MM.1S (cell line): Measurements from ENCODE around the gene NMRK2.

Experiments used
- CTCF ChIP-seq: fragments of 300-600 bp; sonication (generic); IDR thresholded peaks from 2 replicates; pipeline ENCODE4 v1.5.1; 2016; ENCODE audit warnings: antibody characterized with exemption, low read length, mixed read lengths
- EZH2 ChIP-seq: fragments of 300-600 bp; sonication (generic); optimal IDR thresholded peaks from 2 replicates; pipeline ENCODE3; 2017; ENCODE audit warnings: low read depth, mild to moderate bottlenecking, antibody characterized with exemption, low read length, mixed read lengths

DNA sequence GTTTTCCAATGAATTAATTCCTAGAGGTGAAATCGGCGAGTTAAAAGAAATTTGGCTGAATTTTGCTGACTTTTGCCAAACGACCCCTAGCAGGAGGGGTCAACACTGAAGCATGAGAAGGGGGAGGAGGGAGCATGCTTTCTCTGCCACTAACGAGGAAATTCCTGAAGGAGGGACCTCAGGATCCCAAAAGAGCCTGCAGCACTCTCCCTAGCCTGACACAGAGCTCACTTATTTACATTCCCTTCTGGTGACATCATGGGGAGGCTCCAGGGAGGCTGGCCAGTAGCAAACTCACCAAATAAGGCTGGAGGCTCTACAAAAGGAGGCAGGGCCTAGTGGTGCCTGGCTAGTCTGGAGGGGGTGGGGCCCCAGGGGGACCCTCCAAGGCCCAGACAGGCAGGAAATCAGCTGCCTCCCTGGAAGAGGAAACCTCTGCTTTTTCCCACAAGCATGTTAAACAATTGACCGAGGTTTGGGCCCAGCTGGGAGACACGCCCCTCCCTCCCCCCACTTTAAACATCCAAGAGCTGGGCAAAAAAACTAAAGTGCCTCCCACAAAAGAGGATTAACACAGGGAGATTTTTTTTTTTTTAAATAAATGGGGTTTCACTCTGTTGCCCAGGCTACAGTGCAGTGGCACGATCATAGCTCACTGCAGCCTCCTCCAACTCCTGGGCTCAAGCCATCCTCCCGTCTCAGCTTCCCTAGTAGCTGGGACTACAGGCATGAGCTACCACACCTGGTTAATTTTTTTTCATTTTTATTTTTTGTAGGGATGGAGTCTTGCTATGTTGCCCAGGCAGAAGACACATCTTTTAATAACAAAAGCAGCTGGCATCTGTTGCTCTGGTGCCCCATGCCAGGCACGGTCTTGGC is 35.9 kb downstream of the NMRK2 start:
- TF ChIP-seq CTCF: no peak
- TF ChIP-seq EZH2: no peak
